ENCODE data around the gene CD244. TPM values are rescaled to one million over a fixed set of nuclear protein-coding genes. Genes with fewer than 3 reads are reported as not detected.

CD244 gene
- total RNA-seq, 4 donors from 2014 or later, result 0.15 to 0.47 (median 0.27) TPM; not detected in 1

DNA sequence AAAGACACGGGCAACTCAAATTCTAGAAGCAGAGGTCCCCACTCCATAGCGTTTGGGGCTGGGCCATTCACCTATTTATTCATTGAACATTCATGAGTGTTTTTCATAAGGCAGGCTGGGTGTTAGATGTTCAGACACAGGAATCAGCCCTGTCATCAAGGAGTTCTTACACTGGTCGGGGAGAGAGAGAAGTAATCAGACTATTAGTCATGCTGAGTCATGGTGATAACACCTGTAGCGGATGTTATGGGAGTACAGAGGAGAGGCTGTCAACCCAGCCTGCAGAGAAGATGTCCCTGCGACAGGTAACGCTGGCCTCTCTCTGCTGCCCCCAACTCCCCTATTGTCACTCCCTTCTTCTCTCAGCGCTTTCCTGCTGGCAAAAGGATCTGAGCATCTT lies 49.5 kb downstream of the CD244 start:
- Histone ChIP-seq H3K4me1 (no peaks in the 10 kb centered on the region), H3K36me3 (no peaks in the 10 kb centered on the region), H3K27ac (no peak overlapping the region), H3K27me3 (peaks cover 36% of the 10 kb centered on the region), H3K9me3 (peaks cover 0 to 3% (median 0%) of the 10 kb centered on the region in 3 donors), H3K4me3 (no peak overlapping the region)
- no peak for ATAC-seq
- TF ChIP-seq POLR2A (IDR thresholded peaks at IDR 0.05), result no peak
- TF ChIP-seq EP300 (IDR thresholded peaks at IDR 0.05), result no peak
- TF ChIP-seq, protein P1, sequence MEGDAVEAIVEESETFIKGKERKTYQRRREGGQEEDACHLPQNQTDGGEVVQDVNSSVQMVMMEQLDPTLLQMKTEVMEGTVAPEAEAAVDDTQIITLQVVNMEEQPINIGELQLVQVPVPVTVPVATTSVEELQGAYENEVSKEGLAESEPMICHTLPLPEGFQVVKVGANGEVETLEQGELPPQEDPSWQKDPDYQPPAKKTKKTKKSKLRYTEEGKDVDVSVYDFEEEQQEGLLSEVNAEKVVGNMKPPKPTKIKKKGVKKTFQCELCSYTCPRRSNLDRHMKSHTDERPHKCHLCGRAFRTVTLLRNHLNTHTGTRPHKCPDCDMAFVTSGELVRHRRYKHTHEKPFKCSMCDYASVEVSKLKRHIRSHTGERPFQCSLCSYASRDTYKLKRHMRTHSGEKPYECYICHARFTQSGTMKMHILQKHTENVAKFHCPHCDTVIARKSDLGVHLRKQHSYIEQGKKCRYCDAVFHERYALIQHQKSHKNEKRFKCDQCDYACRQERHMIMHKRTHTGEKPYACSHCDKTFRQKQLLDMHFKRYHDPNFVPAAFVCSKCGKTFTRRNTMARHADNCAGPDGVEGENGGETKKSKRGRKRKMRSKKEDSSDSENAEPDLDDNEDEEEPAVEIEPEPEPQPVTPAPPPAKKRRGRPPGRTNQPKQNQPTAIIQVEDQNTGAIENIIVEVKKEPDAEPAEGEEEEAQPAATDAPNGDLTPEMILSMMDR (IDR thresholded peaks at IDR 0.05), result no peak
- no peak for TF ChIP-seq POLR2AphosphoS5 (IDR thresholded peaks at IDR 0.05)
- 78 to 81% methylated on average over 3 to 7 of the region's 7 CpGs for WGBS, 2 donors (ENCODE audit: low coverage in 1 of 2)

DNA sequence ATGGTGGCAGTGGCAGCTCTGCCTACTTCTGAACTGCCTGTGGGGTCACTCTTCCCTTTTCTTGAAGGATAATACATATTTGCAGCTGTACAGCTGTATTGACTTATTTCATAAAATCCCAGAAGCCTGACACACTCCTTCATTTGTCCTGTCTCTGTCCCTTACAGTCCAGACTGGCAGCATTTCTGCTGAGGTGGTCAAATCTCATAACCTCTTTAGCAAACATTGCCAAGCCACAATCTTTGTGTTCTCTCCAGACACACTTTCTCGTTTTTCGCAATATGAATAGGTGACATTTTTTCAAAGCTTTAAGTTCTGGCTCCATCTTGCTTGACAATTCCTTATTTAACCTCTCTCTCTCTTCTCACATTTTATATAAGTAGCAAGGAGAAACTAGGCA lies 51.5 kb downstream of the CD244 start:
- Histone ChIP-seq H3K9me3 (peaks cover 0 to 24% (median 0%) of the 10 kb centered on the region in 3 donors), H3K4me1 (no peaks in the 10 kb centered on the region), H3K27ac (no peak overlapping the region), H3K36me3 (no peaks in the 10 kb centered on the region), H3K4me3 (no peak overlapping the region), H3K27me3 (peaks cover 25% of the 10 kb centered on the region)
- no peak for ATAC-seq
- no peak for TF ChIP-seq POLR2AphosphoS5 (IDR thresholded peaks at IDR 0.05)
- no peak for TF ChIP-seq POLR2A (IDR thresholded peaks at IDR 0.05)
- no peak for TF ChIP-seq EP300 (IDR thresholded peaks at IDR 0.05)
- TF ChIP-seq, protein P1 (IDR thresholded peaks at IDR 0.05), result no peak
- WGBS, 2 donors (ENCODE audit: low coverage in 1 of 2), result 82 to 92% methylated on average over 2 of the region's 2 CpGs

DNA sequence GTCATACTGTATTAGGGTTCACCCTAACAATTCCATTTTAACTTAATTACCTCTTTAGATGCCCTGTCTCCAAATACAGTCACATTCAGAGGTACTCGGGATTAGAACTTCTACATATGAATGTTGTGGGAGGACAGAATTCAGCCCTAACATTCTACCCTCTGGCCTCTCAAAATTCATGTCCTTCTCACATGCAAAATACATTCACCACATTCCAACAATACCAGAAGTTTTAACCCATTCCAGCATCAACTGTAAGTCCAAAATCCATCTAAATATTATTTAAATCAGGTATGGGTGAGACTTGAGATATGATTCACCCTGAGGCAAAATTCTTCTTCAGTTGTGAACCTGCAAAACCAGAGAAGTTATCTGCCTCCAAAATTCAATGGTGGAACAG lies 52.2 kb downstream of the CD244 start:
- no peak for TF ChIP-seq EP300 (IDR thresholded peaks at IDR 0.05)
- TF ChIP-seq POLR2AphosphoS5 (IDR thresholded peaks at IDR 0.05), result no peak
- TF ChIP-seq, protein P1 (IDR thresholded peaks at IDR 0.05), result no peak
- H3K4me1 ChIP-seq, result no peaks in the 10 kb centered on the region
- no peak for ATAC-seq
- 56 to 60% methylated on average over 1 of the region's 1 CpG for WGBS, 2 donors (ENCODE audit: low coverage in 1 of 2)
- H3K27me3 ChIP-seq, result peaks cover 23% of the 10 kb centered on the region
- no peak overlapping the region for H3K4me3 ChIP-seq
- H3K27ac ChIP-seq, result no peak overlapping the region
- H3K36me3 ChIP-seq, result no peaks in the 10 kb centered on the region
- H3K9me3 ChIP-seq, result peaks cover 0 to 26% (median 0%) of the 10 kb centered on the region in 3 donors

DNA sequence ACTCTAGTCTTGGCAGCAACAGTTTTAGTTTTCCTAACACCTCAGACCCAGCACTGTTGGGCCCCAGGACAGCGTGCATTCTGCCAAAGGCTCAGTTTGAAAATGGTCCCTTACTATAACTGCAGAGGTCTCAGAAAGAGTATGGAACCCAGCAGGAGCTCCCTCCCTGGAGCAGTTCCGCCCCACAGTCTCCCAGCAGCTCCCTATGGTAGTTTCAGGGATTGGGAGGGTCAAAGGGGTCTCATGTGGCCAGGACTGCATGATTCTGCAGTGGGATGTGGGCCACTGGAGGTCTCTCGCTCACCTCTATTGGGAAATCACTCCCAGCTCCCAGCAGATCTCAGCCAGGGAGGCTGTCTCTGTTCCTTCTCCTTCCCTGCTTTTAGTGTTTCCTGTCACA lies 54.4 kb downstream of the CD244 start:
- Histone ChIP-seq H3K36me3 (no peaks in the 10 kb centered on the region), H3K4me1 (no peaks in the 10 kb centered on the region), H3K27ac (no peak overlapping the region), H3K9me3 (peaks cover 0 to 26% (median 0%) of the 10 kb centered on the region in 3 donors), H3K4me3 (no peak overlapping the region), H3K27me3 (peaks cover 6% of the 10 kb centered on the region)
- TF ChIP-seq, protein P1 (IDR thresholded peaks at IDR 0.05), result no peak
- no peak for TF ChIP-seq POLR2A (IDR thresholded peaks at IDR 0.05)
- no peak for TF ChIP-seq POLR2AphosphoS5 (IDR thresholded peaks at IDR 0.05)
- TF ChIP-seq EP300 (IDR thresholded peaks at IDR 0.05), result no peak
- WGBS, 2 donors (ENCODE audit: low coverage in 1 of 2), result 56 to 60% methylated on average over 1 to 2 of the region's 3 CpGs
- no peak for ATAC-seq

DNA sequence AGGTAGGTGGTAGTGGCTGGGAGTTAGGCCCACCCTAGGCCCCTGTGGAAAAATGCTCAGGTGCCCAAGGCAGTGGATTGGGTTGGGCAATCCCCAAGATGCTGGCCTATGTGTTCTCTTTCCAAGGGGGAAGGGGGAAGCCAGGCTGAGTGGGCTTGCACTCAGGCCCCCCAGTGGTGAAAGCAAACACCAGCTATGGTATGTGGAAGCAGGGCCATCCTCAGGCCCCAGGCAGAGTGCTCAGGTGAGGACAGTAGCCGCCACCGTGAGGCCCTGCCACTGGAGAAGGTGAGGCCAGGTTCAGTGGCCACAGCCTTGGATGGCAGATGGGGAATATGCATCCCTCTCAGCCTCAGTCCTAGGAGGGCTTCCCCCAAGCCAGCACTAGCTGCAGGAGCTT lies 54.9 kb downstream of the CD244 start:
- Histone ChIP-seq H3K9me3 (peaks cover 0 to 26% (median 0%) of the 10 kb centered on the region in 3 donors), H3K36me3 (no peaks in the 10 kb centered on the region), H3K4me1 (no peaks in the 10 kb centered on the region), H3K27ac (no peak overlapping the region), H3K27me3 (peaks cover 4% of the 10 kb centered on the region), H3K4me3 (no peak overlapping the region)
- ATAC-seq, result no peak
- TF ChIP-seq POLR2AphosphoS5 (IDR thresholded peaks at IDR 0.05) (no peak), POLR2A (IDR thresholded peaks at IDR 0.05) (no peak), EP300 (IDR thresholded peaks at IDR 0.05) (no peak)
- TF ChIP-seq, protein P1 (IDR thresholded peaks at IDR 0.05), result no peak
- no CpG with 5 or more reads among the region's 2 CpGs for WGBS, 2 donors (ENCODE audit: low coverage in 1 of 2)

Measured in gastroesophageal sphincter (tissue), 4 donors.